ENCODE results near the gene TBCD. TPM values are rescaled to one million over a fixed set of nuclear protein-coding genes. Genes with fewer than 3 reads are reported as not detected.

TBCD gene
- total RNA-seq, 1 donor = 39.5 TPM

DNA sequence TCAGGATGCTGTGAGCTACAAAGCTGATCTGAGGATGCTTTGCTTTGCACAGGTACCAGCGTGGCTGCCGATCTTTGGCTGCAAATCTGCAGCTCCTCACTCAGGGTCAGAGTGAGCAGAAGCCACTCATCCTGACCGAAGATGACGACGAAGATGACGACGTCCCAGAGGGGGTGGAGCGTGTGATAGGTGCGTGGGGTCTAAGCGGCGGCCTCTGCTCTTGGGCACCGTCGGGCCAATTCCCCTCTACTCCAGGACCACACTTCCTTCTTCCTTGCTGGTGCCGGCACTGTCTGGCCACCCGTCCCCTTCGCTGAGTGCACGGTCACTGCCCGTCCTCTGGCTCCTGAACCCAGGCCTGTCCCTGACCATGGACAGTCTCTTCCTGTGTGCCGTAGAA, 54.0 kb downstream of the TBCD start:
- no peak overlapping the region for H3K4me3 ChIP-seq (ENCODE audit: low read depth, low read length)
- TF ChIP-seq, protein P1, sequence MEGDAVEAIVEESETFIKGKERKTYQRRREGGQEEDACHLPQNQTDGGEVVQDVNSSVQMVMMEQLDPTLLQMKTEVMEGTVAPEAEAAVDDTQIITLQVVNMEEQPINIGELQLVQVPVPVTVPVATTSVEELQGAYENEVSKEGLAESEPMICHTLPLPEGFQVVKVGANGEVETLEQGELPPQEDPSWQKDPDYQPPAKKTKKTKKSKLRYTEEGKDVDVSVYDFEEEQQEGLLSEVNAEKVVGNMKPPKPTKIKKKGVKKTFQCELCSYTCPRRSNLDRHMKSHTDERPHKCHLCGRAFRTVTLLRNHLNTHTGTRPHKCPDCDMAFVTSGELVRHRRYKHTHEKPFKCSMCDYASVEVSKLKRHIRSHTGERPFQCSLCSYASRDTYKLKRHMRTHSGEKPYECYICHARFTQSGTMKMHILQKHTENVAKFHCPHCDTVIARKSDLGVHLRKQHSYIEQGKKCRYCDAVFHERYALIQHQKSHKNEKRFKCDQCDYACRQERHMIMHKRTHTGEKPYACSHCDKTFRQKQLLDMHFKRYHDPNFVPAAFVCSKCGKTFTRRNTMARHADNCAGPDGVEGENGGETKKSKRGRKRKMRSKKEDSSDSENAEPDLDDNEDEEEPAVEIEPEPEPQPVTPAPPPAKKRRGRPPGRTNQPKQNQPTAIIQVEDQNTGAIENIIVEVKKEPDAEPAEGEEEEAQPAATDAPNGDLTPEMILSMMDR (IDR thresholded peaks at IDR 0.05; ENCODE audit: insufficient read depth, low read length) = no peak
- DNase-seq (ENCODE audit: low read depth) = no peak

DNA sequence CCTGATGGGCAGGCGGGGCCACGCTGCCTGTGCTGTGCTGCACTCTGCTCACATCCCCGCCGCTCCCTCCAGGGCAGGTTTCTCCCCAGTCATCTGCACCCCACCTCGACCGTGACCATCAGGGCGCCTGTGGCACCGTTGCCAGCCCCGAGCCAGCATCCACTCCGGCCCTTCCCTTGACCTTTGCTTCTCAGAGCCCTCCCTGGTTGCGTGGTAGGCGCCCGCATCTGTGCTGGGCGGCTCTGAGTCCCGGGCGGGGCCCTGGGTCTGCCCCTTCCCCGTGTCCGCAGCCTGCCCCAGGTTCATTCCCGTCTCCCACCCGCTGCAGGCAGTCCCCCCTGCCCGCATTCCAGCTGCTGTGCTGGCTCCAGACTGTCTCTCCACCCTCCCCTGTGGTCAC, 54.8 kb downstream of the TBCD start:
- H3K4me3 ChIP-seq (ENCODE audit: low read depth, low read length) = no peak overlapping the region
- no peak for DNase-seq (ENCODE audit: low read depth)
- TF ChIP-seq, protein P1 (IDR thresholded peaks at IDR 0.05; ENCODE audit: insufficient read depth, low read length) = no peak

DNA sequence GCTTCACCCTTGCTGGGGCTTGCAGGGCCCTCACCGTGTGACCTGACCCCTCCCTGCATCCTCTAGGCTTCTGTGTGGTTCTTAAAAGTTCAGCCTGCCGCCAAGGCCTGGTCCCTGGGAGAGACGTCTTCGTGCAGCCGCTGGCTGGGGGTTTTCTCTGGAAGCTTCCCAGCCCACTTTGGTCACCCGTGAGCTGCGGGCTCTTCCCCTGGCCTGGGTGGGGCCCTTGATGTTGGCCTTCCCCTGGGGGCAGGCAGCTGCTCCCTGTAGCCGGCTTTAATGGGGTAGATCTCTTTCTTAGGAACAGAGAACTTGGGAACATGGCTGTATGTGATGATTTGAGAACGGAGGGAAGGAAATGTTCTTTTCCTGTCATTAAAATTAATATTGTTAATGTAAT, 55.2 kb downstream of the TBCD start:
- no peak overlapping the region for H3K4me3 ChIP-seq (ENCODE audit: low read depth, low read length)
- TF ChIP-seq, protein P1 (IDR thresholded peaks at IDR 0.05; ENCODE audit: insufficient read depth, low read length) = no peak
- no peak for DNase-seq (ENCODE audit: low read depth)

DNA sequence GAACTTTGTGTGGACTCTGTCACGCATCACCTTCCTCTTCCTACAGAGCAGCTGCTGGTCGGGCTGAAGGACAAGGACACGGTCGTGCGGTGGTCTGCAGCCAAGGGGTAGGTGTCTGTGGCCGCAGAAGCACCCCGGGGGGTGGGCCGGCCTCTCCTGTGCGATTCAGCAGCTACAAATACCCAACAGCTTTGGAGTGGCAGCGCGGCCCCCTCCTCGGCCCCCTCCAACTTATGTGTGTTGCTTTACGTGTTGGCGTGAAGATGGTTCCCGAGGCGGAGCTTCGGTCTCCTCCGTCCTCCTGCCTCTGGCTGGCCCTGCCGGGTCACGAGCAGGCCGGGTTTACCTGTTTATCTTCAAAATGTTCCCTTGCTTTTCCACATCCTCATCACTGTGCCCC, 55.7 kb downstream of the TBCD start:
- no peak overlapping the region for H3K4me3 ChIP-seq (ENCODE audit: low read depth, low read length)
- TF ChIP-seq, protein P1 (IDR thresholded peaks at IDR 0.05; ENCODE audit: insufficient read depth, low read length) = no peak
- no peak for DNase-seq (ENCODE audit: low read depth)

DNA sequence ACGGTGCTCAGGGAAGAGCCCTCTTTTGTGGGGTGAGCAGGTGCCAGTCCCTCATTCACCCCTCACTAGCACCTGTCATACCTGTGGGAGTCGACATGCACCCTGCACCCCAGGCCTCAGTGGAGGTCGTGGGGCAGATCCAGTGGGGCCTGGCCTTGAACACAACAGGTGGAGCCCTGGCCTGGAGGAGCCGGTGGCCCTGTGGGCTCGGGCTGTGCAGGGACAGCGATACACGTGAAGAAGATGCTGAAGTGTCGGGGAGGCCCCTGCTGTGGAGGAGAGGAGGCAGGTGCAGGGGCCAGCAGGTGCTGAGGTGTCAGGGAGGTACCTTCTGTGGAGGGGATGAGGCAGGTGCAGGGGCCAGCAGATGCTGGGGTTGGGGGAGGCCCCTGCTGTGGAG, 56.1 kb downstream of the TBCD start:
- H3K4me3 ChIP-seq (ENCODE audit: low read depth, low read length) = no peak overlapping the region
- TF ChIP-seq, protein P1 (IDR thresholded peaks at IDR 0.05; ENCODE audit: insufficient read depth, low read length) = no peak
- DNase-seq (ENCODE audit: low read depth) = no peak

DNA sequence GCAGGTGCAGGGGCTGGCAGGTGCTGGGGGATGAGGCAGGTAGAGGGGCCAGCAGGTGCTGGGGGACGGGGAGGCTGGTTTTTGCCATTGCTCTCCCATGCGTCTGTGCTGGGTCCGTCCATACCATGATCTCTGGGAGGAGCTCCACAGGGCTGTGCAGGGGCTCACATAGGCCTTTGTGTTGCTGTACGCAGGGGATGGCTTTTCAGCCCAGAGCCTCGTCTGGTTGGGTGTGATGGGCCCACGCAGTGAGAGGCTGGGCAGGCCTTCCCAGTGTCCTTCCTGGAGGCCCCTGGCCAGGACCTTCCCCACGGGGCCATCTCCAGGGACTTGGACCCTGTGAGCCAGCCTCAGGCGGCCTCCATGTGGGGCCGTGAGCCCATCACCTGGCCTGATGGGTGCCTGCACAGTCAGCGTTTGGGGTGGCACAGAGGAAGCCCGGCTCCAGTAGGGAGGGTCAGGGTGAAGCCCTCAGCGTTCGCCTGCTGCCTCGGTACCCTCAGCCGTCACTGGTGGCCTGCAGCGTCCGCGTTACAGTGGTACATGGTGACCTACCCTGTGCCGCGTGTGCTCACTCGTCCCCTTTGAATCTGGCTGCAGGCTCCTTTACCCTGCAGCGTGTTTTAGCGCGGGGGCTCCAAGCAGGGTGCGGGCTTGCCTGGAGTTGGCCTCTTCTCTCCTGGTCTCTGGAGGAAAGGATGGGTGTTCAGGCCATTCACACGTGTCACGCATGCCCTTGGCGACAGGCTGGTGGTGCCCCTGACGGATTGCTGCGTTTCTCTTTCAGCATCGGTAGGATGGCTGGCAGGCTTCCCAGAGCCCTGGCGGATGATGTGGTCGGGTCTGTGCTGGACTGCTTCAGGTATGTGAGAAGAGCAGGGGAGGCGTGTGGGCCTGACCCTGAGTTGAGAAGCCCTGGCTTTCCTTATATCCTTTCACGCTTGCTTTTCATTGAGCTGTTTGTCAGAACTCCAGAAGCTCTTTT, 57.3 kb downstream of the TBCD start:
- TF ChIP-seq, protein P1 (IDR thresholded peaks at IDR 0.05; ENCODE audit: insufficient read depth, low read length) = no peak
- no peak for DNase-seq (ENCODE audit: low read depth)
- H3K4me3 ChIP-seq (ENCODE audit: low read depth, low read length) = no peak overlapping the region
